Activated T-cell treated with anti-CD3 and anti-CD28 coated beads, Interleukin-2, amount 50 U/mL, for 24 hours (primary cell): ENCODE measurements around the gene BRSK2.

Experiments used
- DNase-seq: peaks from one replicate; pipeline ENCODE4 v3.0.0-alpha.2; 2020
- H3K27ac Mint-ChIP-seq: 2 replicates; pipeline ENCODE4 v1.8.0; 2020; ENCODE audit warnings: mild to moderate bottlenecking, mixed read lengths
- H3K27me3 Mint-ChIP-seq: 2 replicates; pipeline ENCODE4 v1.8.0; 2020; ENCODE audit warnings: mixed read lengths
- H3K36me3 Mint-ChIP-seq: 2 replicates; pipeline ENCODE4 v1.8.0; 2020; ENCODE audit warnings: low read depth, mixed read lengths
- H3K4me1 Mint-ChIP-seq: 2 replicates; pipeline ENCODE4 v1.8.0; 2020; ENCODE audit warnings: low read depth, mixed read lengths
- H3K4me3 Mint-ChIP-seq: 2 replicates; pipeline ENCODE4 v1.8.0; 2020; ENCODE audit warnings: mild to moderate bottlenecking, moderate library complexity, mixed read lengths
- H3K9me3 Mint-ChIP-seq: 2 replicates; pipeline ENCODE4 v1.8.0; 2020; ENCODE audit warnings: mixed read lengths

BRSK2 gene

DNA sequence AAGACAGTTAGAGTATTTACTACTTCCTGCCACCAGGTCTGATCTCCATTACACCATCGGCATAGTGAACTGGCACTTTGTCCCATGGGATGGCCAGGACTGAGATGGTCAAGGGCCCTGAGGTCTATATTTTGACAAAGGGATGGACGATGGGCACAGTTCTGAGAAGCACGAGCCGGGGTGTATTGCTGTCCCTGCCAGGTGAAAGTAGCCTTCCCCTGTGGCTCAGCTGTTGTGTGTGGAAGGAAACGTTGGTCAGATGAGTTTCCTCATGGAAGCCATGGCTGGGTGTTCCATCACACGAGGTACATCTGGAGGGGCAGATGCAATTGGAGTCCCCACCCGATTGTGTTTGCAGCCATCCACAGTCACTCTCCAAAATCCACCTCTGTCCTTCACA lies 27.9 kb upstream of the BRSK2 start:
- DNase-seq, result no peak
- Mint-ChIP-seq H3K9me3 (peaks cover 7% of the 10 kb centered on the region), H3K27me3 (no peaks in the 10 kb centered on the region), H3K36me3 (no peaks in the 10 kb centered on the region), H3K27ac (no peak overlapping the region), H3K4me1 (no peaks in the 10 kb centered on the region), H3K4me3 (no peak overlapping the region)

- H3K27ac Mint-ChIP-seq, result no peak overlapping the region
- peaks cover 3% of the 10 kb centered on the region for H3K27me3 Mint-ChIP-seq
- peaks cover 12% of the 10 kb centered on the region for H3K9me3 Mint-ChIP-seq
These were observed 22.0 kb upstream of the BRSK2 start for GRCh38 chr11:1367721-1368120.

GRCh38 chr11:1368216-1368615 lies 21.5 kb upstream of the BRSK2 start:
- Mint-ChIP-seq H3K27me3 (peaks cover 3% of the 10 kb centered on the region), H3K4me3 (no peak overlapping the region), H3K9me3 (peaks cover 12% of the 10 kb centered on the region), H3K27ac (no peak overlapping the region), H3K36me3 (no peaks in the 10 kb centered on the region), H3K4me1 (no peaks in the 10 kb centered on the region)
- DNase-seq, result no peak

More at GRCh38 chr11:1367721-1368120, 22.0 kb upstream of the BRSK2 start:
- Mint-ChIP-seq H3K4me1 (no peaks in the 10 kb centered on the region), H3K4me3 (no peak overlapping the region), H3K36me3 (no peaks in the 10 kb centered on the region)
- DNase-seq, result no peak

- H3K36me3 Mint-ChIP-seq, result no peaks in the 10 kb centered on the region
- DNase-seq, result no peak
- H3K4me3 Mint-ChIP-seq, result no peak overlapping the region
- H3K27ac Mint-ChIP-seq, result no peak overlapping the region
- peaks cover 3% of the 10 kb centered on the region for H3K27me3 Mint-ChIP-seq
- peaks cover 12% of the 10 kb centered on the region for H3K9me3 Mint-ChIP-seq
- no peaks in the 10 kb centered on the region for H3K4me1 Mint-ChIP-seq
These were observed 20.8 kb upstream of the BRSK2 start for GRCh38 chr11:1368966-1369365.

DNA sequence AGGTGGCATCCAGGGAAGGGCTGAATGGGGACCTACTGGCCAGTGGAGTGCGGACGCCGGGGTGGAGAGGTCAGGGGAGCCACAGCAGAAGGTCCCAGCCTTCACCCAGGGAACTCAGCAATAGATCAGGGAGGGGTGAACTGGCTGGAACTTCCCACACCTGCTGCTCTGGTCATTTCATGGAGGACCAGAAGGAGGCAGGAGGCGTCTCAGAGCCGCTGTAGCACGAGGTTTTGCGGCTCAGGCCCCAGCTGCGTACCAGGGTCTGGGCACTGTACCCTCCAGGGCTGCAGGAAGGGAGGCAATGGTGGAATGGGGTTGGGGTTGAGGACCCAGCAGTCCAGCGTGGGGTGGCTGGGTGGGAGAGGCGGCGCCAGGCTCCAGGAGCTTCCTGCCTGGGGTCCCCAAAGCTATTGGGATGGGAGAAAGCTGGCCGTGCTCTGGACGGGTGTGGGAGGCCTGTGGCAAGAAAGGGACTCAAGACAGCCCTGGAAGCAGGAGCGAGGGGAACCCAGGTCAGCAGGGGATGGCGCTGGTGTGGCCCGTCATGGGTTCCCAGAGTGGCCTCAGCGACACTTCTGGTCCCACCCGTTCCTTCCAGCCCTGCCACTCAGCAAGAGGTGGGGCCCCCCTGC lies 20.2 kb upstream of the BRSK2 start:
- Mint-ChIP-seq H3K36me3 (no peaks in the 10 kb centered on the region), H3K27me3 (peaks cover 3% of the 10 kb centered on the region), H3K4me3 (no peak overlapping the region), H3K9me3 (peaks cover 12% of the 10 kb centered on the region), H3K4me1 (no peaks in the 10 kb centered on the region), H3K27ac (no peak overlapping the region)
- DNase-seq, result no peak

GRCh38 chr11:1370186-1371025 lies 19.3 kb upstream of the BRSK2 start:
- no peak for DNase-seq
- Mint-ChIP-seq H3K4me1 (no peaks in the 10 kb centered on the region), H3K9me3 (peaks cover 12% of the 10 kb centered on the region), H3K36me3 (no peaks in the 10 kb centered on the region), H3K27me3 (peaks cover 3% of the 10 kb centered on the region), H3K4me3 (no peak overlapping the region), H3K27ac (no peak overlapping the region)

- no peaks in the 10 kb centered on the region for H3K36me3 Mint-ChIP-seq
- H3K27me3 Mint-ChIP-seq, result peaks cover 3% of the 10 kb centered on the region
- DNase-seq, result no peak
- peaks cover 12% of the 10 kb centered on the region for H3K9me3 Mint-ChIP-seq
- H3K4me1 Mint-ChIP-seq, result no peaks in the 10 kb centered on the region
- H3K4me3 Mint-ChIP-seq, result no peak overlapping the region
- no peak overlapping the region for H3K27ac Mint-ChIP-seq
These were observed 18.8 kb upstream of the BRSK2 start for GRCh38 chr11:1371026-1371325.

DNA sequence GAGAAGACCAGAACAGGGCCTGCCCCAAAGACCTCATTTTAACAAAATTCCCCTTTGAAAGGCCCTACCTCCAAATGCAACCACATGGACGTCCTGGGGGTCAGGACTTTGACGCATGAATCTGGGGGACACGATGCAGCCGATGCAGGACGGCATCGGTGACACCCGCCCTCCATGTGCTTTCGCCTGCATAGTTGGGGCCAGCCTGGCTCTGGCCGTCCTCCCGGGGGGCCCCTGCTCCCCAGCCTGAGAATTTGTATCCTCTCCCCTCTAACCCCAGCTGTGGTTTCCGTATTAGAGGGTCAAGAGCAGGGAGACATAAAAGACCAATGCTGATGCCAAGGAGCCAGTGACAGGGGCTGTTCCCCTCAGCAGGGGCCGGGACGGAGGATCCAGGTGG lies 18.4 kb upstream of the BRSK2 start:
- Mint-ChIP-seq H3K27ac (no peak overlapping the region), H3K9me3 (peaks cover 10% of the 10 kb centered on the region), H3K4me3 (no peak overlapping the region), H3K27me3 (peaks cover 3% of the 10 kb centered on the region), H3K36me3 (no peaks in the 10 kb centered on the region), H3K4me1 (no peaks in the 10 kb centered on the region)
- no peak for DNase-seq

GRCh38 chr11:1371836-1372465 lies 17.8 kb upstream of the BRSK2 start:
- Mint-ChIP-seq H3K36me3 (no peaks in the 10 kb centered on the region), H3K27me3 (peaks cover 3% of the 10 kb centered on the region), H3K27ac (no peak overlapping the region), H3K4me3 (no peak overlapping the region), H3K9me3 (peaks cover 4% of the 10 kb centered on the region), H3K4me1 (no peaks in the 10 kb centered on the region)
- no peak for DNase-seq

DNA sequence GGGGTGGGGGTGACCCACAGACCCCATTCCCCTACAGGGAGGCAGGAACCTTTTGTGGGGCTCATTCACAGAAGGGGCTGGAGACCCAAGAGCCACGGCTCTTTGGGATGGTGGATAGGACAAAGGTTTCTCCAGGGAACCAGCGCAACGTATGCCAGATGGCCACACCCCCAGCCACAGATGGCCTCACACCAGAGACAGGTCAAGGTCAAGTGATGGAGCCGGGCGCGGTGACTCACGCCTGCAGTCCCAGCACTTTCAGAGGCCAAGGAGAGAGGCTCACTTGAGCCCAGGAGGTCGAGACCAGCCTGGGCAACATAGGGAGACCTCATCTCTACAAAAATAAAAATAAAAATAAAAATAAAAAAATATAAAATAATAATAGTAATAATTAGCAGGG lies 17.1 kb upstream of the BRSK2 start:
- H3K27ac Mint-ChIP-seq, result no peak overlapping the region
- H3K9me3 Mint-ChIP-seq, result no peaks in the 10 kb centered on the region
- no peak for DNase-seq
- H3K36me3 Mint-ChIP-seq, result no peaks in the 10 kb centered on the region
- peaks cover 3% of the 10 kb centered on the region for H3K27me3 Mint-ChIP-seq
- H3K4me3 Mint-ChIP-seq, result no peak overlapping the region
- no peaks in the 10 kb centered on the region for H3K4me1 Mint-ChIP-seq

DNA sequence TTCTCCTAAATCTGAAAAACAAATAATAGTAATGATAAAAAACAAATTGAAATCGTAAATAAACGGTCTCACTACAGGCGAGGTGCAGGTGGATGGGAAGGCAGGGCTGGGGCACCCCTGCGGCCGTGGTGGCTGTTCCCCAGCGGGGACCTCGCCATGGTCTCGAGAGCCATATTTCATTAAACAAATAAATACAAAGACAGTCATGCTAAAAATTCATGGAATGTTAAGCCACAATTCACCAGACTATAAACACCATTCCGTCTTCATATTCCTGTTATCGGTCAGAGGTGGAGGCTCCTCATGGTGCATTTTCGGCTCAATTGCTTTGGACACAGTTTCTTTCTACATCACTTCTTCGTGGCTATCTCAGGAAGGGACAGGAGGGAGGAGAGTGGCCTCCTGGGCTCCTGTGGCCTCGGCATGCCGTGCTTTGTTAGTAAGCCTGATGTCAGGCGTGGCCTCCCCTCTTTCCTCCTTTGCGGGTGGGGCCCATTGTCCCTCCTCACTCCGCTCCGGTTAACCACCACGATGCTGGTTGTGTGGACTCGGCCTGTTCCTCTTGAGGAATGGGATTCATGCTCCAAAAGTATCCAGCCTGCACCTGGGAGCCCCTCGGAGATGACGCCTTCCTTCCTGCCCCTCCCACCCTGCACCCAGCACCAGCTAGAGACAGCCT lies 16.1 kb upstream of the BRSK2 start:
- H3K4me1 Mint-ChIP-seq, result no peaks in the 10 kb centered on the region
- H3K36me3 Mint-ChIP-seq, result no peaks in the 10 kb centered on the region
- no peak overlapping the region for H3K27ac Mint-ChIP-seq
- DNase-seq, result no peak
- peaks cover 3% of the 10 kb centered on the region for H3K27me3 Mint-ChIP-seq
- H3K4me3 Mint-ChIP-seq, result no peak overlapping the region
- H3K9me3 Mint-ChIP-seq, result no peaks in the 10 kb centered on the region

DNA sequence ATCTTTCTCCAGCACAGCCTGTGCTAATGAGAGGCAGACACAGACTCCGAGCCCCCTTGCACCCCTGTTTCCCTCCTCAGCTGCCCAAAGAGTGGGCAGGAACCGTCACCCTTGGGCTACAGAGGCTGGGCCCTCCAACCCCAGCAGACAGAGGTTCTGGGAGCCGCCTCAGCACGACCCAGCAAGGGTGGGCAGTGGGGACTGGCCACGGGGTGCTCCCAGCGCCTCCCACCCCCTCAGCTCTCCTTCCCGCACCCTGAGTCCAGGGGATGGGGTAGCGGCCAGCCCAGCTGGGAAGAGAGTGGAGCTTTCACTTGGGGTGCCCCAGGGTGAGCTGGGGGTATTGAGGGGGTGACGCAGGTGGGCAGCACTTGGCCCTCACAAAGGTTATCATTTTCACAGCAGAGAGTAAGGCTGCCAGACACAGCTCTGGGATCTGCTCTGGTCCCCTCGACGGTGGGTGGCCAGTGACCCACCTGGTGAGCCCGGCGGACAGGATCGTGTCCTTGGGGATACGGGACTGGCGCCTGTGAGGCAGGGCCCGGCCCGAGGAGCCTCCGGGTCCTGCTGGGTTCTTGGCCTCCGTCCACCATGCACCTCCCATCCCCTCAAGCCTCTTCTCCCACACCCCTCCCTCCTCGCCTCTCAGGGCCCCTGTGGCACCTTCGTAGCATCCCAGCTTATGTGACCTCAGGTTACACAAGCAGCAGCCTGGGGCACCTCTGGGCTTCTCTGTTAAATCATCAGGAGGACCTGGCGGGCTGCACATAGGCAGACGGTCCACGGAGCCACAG lies 14.4 kb upstream of the BRSK2 start:
- no peak overlapping the region for H3K27ac Mint-ChIP-seq
- no peaks in the 10 kb centered on the region for H3K4me1 Mint-ChIP-seq
- DNase-seq, result no peak
- no peaks in the 10 kb centered on the region for H3K36me3 Mint-ChIP-seq
- H3K27me3 Mint-ChIP-seq, result no peaks in the 10 kb centered on the region
- H3K9me3 Mint-ChIP-seq, result no peaks in the 10 kb centered on the region
- no peak overlapping the region for H3K4me3 Mint-ChIP-seq

DNA sequence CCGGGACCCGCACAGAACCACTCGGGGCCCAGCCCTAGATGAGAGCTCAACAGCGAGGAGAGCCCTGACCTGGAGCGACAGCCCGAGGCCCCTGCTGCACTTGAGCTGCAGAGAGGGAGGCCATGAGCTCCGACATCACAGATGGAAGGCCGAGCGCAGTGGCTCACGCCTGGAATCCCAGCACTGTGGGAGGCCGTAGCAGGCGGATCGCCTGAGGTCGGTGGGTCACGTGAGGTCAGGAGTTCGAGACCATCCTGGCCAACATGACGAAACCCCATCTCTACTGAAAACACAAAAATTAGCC lies 13.8 kb upstream of the BRSK2 start:
- H3K27me3 Mint-ChIP-seq, result no peaks in the 10 kb centered on the region
- H3K27ac Mint-ChIP-seq, result no peak overlapping the region
- no peak overlapping the region for H3K4me3 Mint-ChIP-seq
- H3K4me1 Mint-ChIP-seq, result no peaks in the 10 kb centered on the region
- no peak for DNase-seq
- no peaks in the 10 kb centered on the region for H3K36me3 Mint-ChIP-seq
- H3K9me3 Mint-ChIP-seq, result no peaks in the 10 kb centered on the region

- no peak overlapping the region for H3K4me3 Mint-ChIP-seq
- no peak for DNase-seq
- no peaks in the 10 kb centered on the region for H3K27me3 Mint-ChIP-seq
- H3K27ac Mint-ChIP-seq, result no peak overlapping the region
- H3K9me3 Mint-ChIP-seq, result no peaks in the 10 kb centered on the region
- H3K4me1 Mint-ChIP-seq, result peaks cover 2% of the 10 kb centered on the region
- H3K36me3 Mint-ChIP-seq, result no peaks in the 10 kb centered on the region
These were observed 12.4 kb upstream of the BRSK2 start for GRCh38 chr11:1377231-1377780.
